GM19240 (cell line): Measurements from ENCODE around the gene CDKAL1.
"Not testable (repeated sequence)": the region's sequence is repeated elsewhere in the genome, so short reads cannot be mapped to it uniquely, and the experiment has no call there.

ENCODE experiments used
- DNase-seq: peaks from one replicate; pipeline ENCODE4 v3.0.0; 2011; ENCODE audit warnings: low spot score; ENCODE audit not compliant: insufficient read length

CDKAL1 gene

GRCh38 chr6:21235162-21235561, 700.9 kb downstream of the CDKAL1 start:
- no peak for DNase-seq

GRCh38 chr6:21238208-21238607, 704.0 kb downstream of the CDKAL1 start:
- no peak for DNase-seq

- DNase-seq = no peak
Measured at GRCh38 chr6:21240709-21241108, 706.5 kb downstream of the CDKAL1 start.

- no peak for DNase-seq
Measured at GRCh38 chr6:21241231-21242130, 707.2 kb downstream of the CDKAL1 start.

GRCh38 chr6:21244897-21245470, 710.7 kb downstream of the CDKAL1 start:
- no peak for DNase-seq

GRCh38 chr6:21245488-21245887, 711.2 kb downstream of the CDKAL1 start:
- no peak for DNase-seq

GRCh38 chr6:21246075-21246474, 711.8 kb downstream of the CDKAL1 start:
- no peak for DNase-seq

- not testable (repeated sequence) for DNase-seq
Measured at GRCh38 chr6:21254460-21254859, 720.2 kb downstream of the CDKAL1 start.

GRCh38 chr6:21256197-21256596, 721.9 kb downstream of the CDKAL1 start:
- DNase-seq = no peak

GRCh38 chr6:21257125-21257524, 722.9 kb downstream of the CDKAL1 start:
- DNase-seq = no peak

GRCh38 chr6:21258665-21259064, 724.4 kb downstream of the CDKAL1 start:
- no peak for DNase-seq

GRCh38 chr6:21259660-21260059, 725.4 kb downstream of the CDKAL1 start:
- DNase-seq = no peak

GRCh38 chr6:21262504-21262903, 728.2 kb downstream of the CDKAL1 start:
- no peak for DNase-seq

GRCh38 chr6:21263531-21264287, 729.5 kb downstream of the CDKAL1 start:
- DNase-seq = no peak

- DNase-seq = no peak
Measured at GRCh38 chr6:21264288-21265033, 730.2 kb downstream of the CDKAL1 start.

GRCh38 chr6:21265034-21265729, 730.9 kb downstream of the CDKAL1 start:
- DNase-seq = no peak

- DNase-seq = no peak
Measured at GRCh38 chr6:21265730-21266044, 731.4 kb downstream of the CDKAL1 start.

- no peak for DNase-seq
Measured at GRCh38 chr6:21270636-21271201, 736.5 kb downstream of the CDKAL1 start.

- DNase-seq = no peak
Measured at GRCh38 chr6:21271428-21272155, 737.3 kb downstream of the CDKAL1 start.

- no peak for DNase-seq
Measured at GRCh38 chr6:21273451-21273850, 739.2 kb downstream of the CDKAL1 start.
